ENCODE results near the gene CSPG4. TPM values are rescaled to one million over a fixed set of nuclear protein-coding genes. Genes with fewer than 3 reads are reported as not detected.

The CSPG4 gene
- total and polyA plus RNA-seq, 2 donors (not counting 1 experiment from before 2014, with no cell fraction given): 0.03 to 0.15 TPM

DNA sequence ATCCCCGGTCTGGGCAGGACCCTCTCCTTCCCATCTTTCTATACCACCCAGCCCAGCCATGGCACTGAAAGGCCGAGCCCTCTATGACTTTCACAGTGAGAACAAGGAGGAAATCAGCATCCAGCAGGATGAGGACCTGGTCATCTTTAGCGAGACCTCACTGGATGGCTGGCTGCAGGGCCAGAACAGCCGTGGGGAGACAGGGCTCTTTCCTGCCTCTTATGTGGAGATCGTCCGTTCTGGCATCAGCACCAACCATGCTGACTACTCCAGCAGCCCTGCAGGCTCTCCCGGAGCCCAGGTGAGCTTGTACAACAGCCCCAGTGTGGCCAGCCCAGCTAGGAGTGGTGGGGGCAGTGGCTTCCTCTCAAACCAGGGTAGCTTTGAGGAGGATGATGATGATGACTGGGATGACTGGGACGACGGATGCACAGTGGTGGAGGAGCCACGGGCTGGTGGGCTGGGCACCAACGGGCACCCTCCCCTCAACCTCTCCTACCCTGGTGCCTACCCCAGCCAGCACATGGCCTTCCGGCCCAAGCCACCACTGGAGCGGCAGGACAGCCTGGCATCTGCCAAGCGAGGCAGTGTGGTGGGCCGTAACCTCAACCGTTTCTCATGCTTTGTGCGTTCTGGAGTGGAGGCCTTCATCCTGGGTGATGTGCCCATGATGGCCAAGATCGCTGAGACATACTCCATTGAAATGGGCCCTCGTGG, 63.4 kb downstream of the CSPG4 start:
- CTCF ChIA-PET: interaction anchor here (1.4 kb wide), 1 partner anchor 9 kb away, joined by 3 read pairs; the partner anchor contains the start of gene IMP3
- Histone ChIP-seq H3K4me2 (replicated peaks; ENCODE audit: low read depth, low read length, poor library complexity, severe bottlenecking) (no peak overlapping the region), H3K4me1 (ENCODE audit: control insufficient read depth in 2 of 2, insufficient read depth in 2 of 2, low read length in 2 of 2) (peaks cover 15 to 17% of the 10 kb centered on the region in 2 donors), H3K9me3 (ENCODE audit: control extremely low read depth in 1 of 3, control insufficient read depth in 2 of 3, insufficient read depth in 1 of 3, low read length in 2 of 3) (peaks cover 0 to 4% (median 0%) of the 10 kb centered on the region in 3 donors), H3K79me2 (ENCODE audit: control insufficient read depth, insufficient read depth, low read length) (no peaks in the 10 kb centered on the region), H3K27me3 (replicated peaks in 1 of 4; ENCODE audit: control extremely low read depth in 1 of 4, control insufficient read depth in 3 of 4, insufficient read depth in 4 of 4, low read length in 3 of 4) (peaks cover 0 to 28% (median 12%) of the 10 kb centered on the region in 4 experiments), H3K4me3 (ENCODE audit: control extremely low read depth in 1 of 5, extremely low read depth in 1 of 5, insufficient read depth in 1 of 5, low read depth in 2 of 5, low read length in 4 of 5) (no peak overlapping the region), H4K20me1 (ENCODE audit: control insufficient read depth, insufficient read depth, low read length, poor library complexity, severe bottlenecking) (no peaks in the 10 kb centered on the region), H3K27ac (ENCODE audit: low read length in 2 of 2) (no peak overlapping the region), H3K36me3 (replicated peaks in 1 of 2; ENCODE audit: control extremely low read depth in 1 of 2, control insufficient read depth in 1 of 2, extremely low read depth in 1 of 2, insufficient read depth in 2 of 2, low read length in 1 of 2) (no peaks in the 10 kb centered on the region), H3K9ac (ENCODE audit: low read length) (no peak overlapping the region), H2AFZ (ENCODE audit: insufficient read depth, low read depth, low read length, poor library complexity, severe bottlenecking) (no peak overlapping the region)
- Mint-ChIP-seq H3K27me3 (peaks cover 14% of the 10 kb centered on the region), H3K4me3 (peak overlapping the region; percentile 89), H3K27ac (no peak overlapping the region), H3K9me3 (ENCODE audit: insufficient read depth) (no peaks in the 10 kb centered on the region), H3K4me1 (peaks cover 13% of the 10 kb centered on the region)
- POLR2A ChIA-PET: no interaction called here
- intact Hi-C loops (cut with micrococcal nuclease): loop anchor here (10.0 kb wide), 1 partner anchor 624 kb away; the partner anchor contains the start of gene PPCDC
- no peak for ATAC-seq (ENCODE audit: low read depth)
- TF ChIP-seq EZH2 (IDR thresholded peaks at IDR 0.05; ENCODE audit: borderline replicate concordance, insufficient read depth, low read depth, low read length, poor library complexity, severe bottlenecking): no peak
- TF ChIP-seq, protein P1, sequence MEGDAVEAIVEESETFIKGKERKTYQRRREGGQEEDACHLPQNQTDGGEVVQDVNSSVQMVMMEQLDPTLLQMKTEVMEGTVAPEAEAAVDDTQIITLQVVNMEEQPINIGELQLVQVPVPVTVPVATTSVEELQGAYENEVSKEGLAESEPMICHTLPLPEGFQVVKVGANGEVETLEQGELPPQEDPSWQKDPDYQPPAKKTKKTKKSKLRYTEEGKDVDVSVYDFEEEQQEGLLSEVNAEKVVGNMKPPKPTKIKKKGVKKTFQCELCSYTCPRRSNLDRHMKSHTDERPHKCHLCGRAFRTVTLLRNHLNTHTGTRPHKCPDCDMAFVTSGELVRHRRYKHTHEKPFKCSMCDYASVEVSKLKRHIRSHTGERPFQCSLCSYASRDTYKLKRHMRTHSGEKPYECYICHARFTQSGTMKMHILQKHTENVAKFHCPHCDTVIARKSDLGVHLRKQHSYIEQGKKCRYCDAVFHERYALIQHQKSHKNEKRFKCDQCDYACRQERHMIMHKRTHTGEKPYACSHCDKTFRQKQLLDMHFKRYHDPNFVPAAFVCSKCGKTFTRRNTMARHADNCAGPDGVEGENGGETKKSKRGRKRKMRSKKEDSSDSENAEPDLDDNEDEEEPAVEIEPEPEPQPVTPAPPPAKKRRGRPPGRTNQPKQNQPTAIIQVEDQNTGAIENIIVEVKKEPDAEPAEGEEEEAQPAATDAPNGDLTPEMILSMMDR (IDR thresholded peaks at IDR 0.05): no peak
- 96% methylated on average over 19 of the region's 19 CpGs for WGBS (ENCODE audit: insufficient coverage)
- no peak for DNase-seq
